Neural cell (in vitro differentiated cells): ENCODE results near the gene DHRS12. TPM values are rescaled to one million over a fixed set of nuclear protein-coding genes. Genes with fewer than 3 reads are reported as not detected.

ENCODE experiments used
- H2AFZ ChIP-seq: fragments of 200-600, 300-800 bp; sonication (generic), shearing (Covaris generic); 2 replicates; pipeline ENCODE4 v1.6.0; 2014; ENCODE audit warnings: low read depth, mild to moderate bottlenecking, antibody characterized with exemption, low read length, moderate library complexity
- H3F3A ChIP-seq: fragments of 200-600 bp; shearing (Covaris generic); 2 replicates; pipeline ENCODE4 v1.6.1; 2016; ENCODE audit warnings: mild to moderate bottlenecking, moderate library complexity, mixed read lengths, antibody characterized with exemption, low read length; ENCODE audit not compliant: insufficient read depth, poor library complexity, severe bottlenecking
- H3K27ac ChIP-seq: fragments of 200-600, 300-800 bp; sonication (generic), shearing (Covaris generic); 2 replicates; pipeline ENCODE4 v1.5.1; 2014; ENCODE audit warnings: mild to moderate bottlenecking, low read length, moderate library complexity
- H3K27me3 ChIP-seq: fragments of 300-800, 200-600 bp; sonication (generic), shearing (Covaris generic); 2 replicates; pipeline ENCODE4 v1.6.0; 2014; ENCODE audit warnings: mild to moderate bottlenecking, low read depth, low read length, moderate library complexity; ENCODE audit not compliant: insufficient read depth
- H3K36me3 ChIP-seq: fragments of 300-800, 200-600 bp; sonication (generic), shearing (Covaris generic); 2 replicates; pipeline ENCODE4 v1.5.1; 2014; ENCODE audit warnings: mild to moderate bottlenecking, antibody characterized with exemption, low read length, moderate library complexity; ENCODE audit not compliant: insufficient read depth
- H3K4me2 ChIP-seq: fragments of 300-800, 200-600 bp; sonication (generic), shearing (Covaris generic); 2 replicates; pipeline ENCODE4 v1.6.0; 2014; ENCODE audit warnings: mild to moderate bottlenecking, low read length
- H3K4me3 ChIP-seq: fragments of 300-800, 200-600 bp; sonication (generic), shearing (Covaris generic); 2 replicates; pipeline ENCODE4 v1.5.1; 2014; ENCODE audit warnings: mild to moderate bottlenecking, low read length, moderate library complexity
- H3K79me2 ChIP-seq: fragments of 200-600 bp; shearing (Covaris generic); replicated peaks from 2 replicates; pipeline ENCODE4 v1.6.0; 2014; ENCODE audit warnings: mild to moderate bottlenecking, low read length, moderate library complexity; ENCODE audit not compliant: insufficient read depth
- H3K9ac ChIP-seq: fragments of 300-800, 200-600 bp; sonication (generic), shearing (Covaris generic); 2 replicates; pipeline ENCODE4 v1.6.1; 2016; ENCODE audit warnings: mild to moderate bottlenecking, low read length, mixed read lengths
- H3K9me2 ChIP-seq: fragments of 200-600 bp; shearing (Covaris generic); 2 replicates; pipeline ENCODE4 v1.6.1; 2016; ENCODE audit warnings: mild to moderate bottlenecking, low read length, mixed read lengths; ENCODE audit not compliant: insufficient read depth
- H3K9me3 ChIP-seq: fragments of 200-600, 300-800 bp; sonication (generic), shearing (Covaris generic); 2 replicates; pipeline ENCODE4 v1.6.1; 2016; ENCODE audit warnings: mild to moderate bottlenecking, mixed run types, low read length, moderate library complexity, mixed read lengths
- H4K20me1 ChIP-seq: fragments of 200-600 bp; shearing (Covaris generic); 2 replicates; pipeline ENCODE4 v1.6.1; 2016; ENCODE audit warnings: mild to moderate bottlenecking, mixed run types; ENCODE audit not compliant: insufficient read depth
- EP300 ChIP-seq: fragments of 450-650 bp; conservative IDR thresholded peaks from 2 replicates; pipeline ENCODE4 v1.6.1; 2014; ENCODE audit warnings: antibody characterized with exemption, mild to moderate bottlenecking, moderate library complexity; ENCODE audit not compliant: poor library complexity, severe bottlenecking
- EZH2 ChIP-seq: fragments of 200-600, 300-800 bp; shearing (Covaris generic), sonication (generic); IDR thresholded peaks from 2 replicates; pipeline ENCODE4 v1.6.1; 2014; ENCODE audit warnings: antibody characterized with exemption, low read length, borderline replicate concordance, mild to moderate bottlenecking; ENCODE audit not compliant: insufficient read depth, poor library complexity, severe bottlenecking
- MXI1 ChIP-seq: fragments of 450-650 bp; conservative IDR thresholded peaks from 2 replicates; pipeline ENCODE4 v1.6.1; 2014; ENCODE audit warnings: antibody characterized with exemption, mild to moderate bottlenecking; ENCODE audit not compliant: poor library complexity, severe bottlenecking
- POLR2AphosphoS5 ChIP-seq: IDR thresholded peaks from 2 replicates; pipeline ENCODE4 v1.6.1; 2012
- RAD21 ChIP-seq: fragments of 450-650 bp; conservative IDR thresholded peaks from 2 replicates; pipeline ENCODE4 v1.6.1; 2014; ENCODE audit warnings: antibody characterized with exemption, mild to moderate bottlenecking, moderate library complexity
- SMC3 ChIP-seq: fragments of 450-650 bp; conservative IDR thresholded peaks from 2 replicates; pipeline ENCODE4 v1.6.1; 2014; ENCODE audit warnings: antibody characterized with exemption, mild to moderate bottlenecking, moderate library complexity; ENCODE audit not compliant: poor library complexity
- TAF1 ChIP-seq: IDR thresholded peaks from 2 replicates; pipeline ENCODE4 v1.6.1; 2012; ENCODE audit warnings: low read depth
- polyA plus RNA-seq: library from polyadenylated mRNA; depleted of rRNA; stranded (reverse); fragments of >200 nt; gene quantifications from 2 replicates; pipeline ENCODE4 v1.2.3, GENCODE V29; 2014
- TF ChIP-seq, protein P1 (sequence below): IDR thresholded peaks from 2 replicates; pipeline ENCODE4 v1.6.1; 2012; ENCODE audit warnings: borderline replicate concordance
- TF ChIP-seq, protein P2 (sequence below): fragments of 450-650 bp; IDR thresholded peaks from 2 replicates; pipeline ENCODE4 v1.5.1; 2014; ENCODE audit warnings: antibody characterized with exemption, mild to moderate bottlenecking, moderate library complexity; ENCODE audit not compliant: poor library complexity, severe bottlenecking

Gene DHRS12
- polyA plus RNA-seq, 1 donor from 2014 or later, result 4.4 TPM

DNA sequence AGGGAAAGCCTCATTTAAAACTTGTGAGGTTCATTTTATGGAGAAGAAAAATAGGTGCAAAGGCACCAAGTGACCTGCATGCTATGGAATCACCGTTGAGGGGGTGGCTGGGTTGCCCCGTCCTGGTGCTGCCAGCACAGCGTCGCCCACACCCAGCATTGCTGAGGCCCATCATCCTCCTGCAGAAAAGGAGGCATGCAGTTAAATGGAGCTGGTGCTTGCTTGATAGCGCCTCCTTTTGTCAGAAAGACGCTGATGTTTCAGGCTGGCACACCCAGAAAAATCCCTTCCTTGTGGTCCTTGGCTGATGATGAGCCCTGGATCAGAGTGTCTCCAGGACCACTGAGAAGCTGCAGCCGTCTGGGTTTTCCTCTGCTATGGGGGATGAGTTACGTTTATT is 36.9 kb downstream of the DHRS12 start:
- TF ChIP-seq SMC3 (no peak), POLR2AphosphoS5 (no peak), EP300 (no peak), MXI1 (no peak), EZH2 (no peak), RAD21 (no peak), TAF1 (no peak)
- TF ChIP-seq, protein P1, sequence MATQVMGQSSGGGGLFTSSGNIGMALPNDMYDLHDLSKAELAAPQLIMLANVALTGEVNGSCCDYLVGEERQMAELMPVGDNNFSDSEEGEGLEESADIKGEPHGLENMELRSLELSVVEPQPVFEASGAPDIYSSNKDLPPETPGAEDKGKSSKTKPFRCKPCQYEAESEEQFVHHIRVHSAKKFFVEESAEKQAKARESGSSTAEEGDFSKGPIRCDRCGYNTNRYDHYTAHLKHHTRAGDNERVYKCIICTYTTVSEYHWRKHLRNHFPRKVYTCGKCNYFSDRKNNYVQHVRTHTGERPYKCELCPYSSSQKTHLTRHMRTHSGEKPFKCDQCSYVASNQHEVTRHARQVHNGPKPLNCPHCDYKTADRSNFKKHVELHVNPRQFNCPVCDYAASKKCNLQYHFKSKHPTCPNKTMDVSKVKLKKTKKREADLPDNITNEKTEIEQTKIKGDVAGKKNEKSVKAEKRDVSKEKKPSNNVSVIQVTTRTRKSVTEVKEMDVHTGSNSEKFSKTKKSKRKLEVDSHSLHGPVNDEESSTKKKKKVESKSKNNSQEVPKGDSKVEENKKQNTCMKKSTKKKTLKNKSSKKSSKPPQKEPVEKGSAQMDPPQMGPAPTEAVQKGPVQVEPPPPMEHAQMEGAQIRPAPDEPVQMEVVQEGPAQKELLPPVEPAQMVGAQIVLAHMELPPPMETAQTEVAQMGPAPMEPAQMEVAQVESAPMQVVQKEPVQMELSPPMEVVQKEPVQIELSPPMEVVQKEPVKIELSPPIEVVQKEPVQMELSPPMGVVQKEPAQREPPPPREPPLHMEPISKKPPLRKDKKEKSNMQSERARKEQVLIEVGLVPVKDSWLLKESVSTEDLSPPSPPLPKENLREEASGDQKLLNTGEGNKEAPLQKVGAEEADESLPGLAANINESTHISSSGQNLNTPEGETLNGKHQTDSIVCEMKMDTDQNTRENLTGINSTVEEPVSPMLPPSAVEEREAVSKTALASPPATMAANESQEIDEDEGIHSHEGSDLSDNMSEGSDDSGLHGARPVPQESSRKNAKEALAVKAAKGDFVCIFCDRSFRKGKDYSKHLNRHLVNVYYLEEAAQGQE, result no peak
- TF ChIP-seq, protein P2, sequence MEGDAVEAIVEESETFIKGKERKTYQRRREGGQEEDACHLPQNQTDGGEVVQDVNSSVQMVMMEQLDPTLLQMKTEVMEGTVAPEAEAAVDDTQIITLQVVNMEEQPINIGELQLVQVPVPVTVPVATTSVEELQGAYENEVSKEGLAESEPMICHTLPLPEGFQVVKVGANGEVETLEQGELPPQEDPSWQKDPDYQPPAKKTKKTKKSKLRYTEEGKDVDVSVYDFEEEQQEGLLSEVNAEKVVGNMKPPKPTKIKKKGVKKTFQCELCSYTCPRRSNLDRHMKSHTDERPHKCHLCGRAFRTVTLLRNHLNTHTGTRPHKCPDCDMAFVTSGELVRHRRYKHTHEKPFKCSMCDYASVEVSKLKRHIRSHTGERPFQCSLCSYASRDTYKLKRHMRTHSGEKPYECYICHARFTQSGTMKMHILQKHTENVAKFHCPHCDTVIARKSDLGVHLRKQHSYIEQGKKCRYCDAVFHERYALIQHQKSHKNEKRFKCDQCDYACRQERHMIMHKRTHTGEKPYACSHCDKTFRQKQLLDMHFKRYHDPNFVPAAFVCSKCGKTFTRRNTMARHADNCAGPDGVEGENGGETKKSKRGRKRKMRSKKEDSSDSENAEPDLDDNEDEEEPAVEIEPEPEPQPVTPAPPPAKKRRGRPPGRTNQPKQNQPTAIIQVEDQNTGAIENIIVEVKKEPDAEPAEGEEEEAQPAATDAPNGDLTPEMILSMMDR, result no peak
- no peaks in the 10 kb centered on the region for H3K79me2 ChIP-seq
- H3K9me3 ChIP-seq, result no peaks in the 10 kb centered on the region
- no peaks in the 10 kb centered on the region for H3K27me3 ChIP-seq
- H2AFZ ChIP-seq, result no peak overlapping the region
- H3K9ac ChIP-seq, result no peak overlapping the region
- no peak overlapping the region for H3K27ac ChIP-seq
- H4K20me1 ChIP-seq, result no peaks in the 10 kb centered on the region
- no peak overlapping the region for H3K4me3 ChIP-seq
- H3K9me2 ChIP-seq, result no peaks in the 10 kb centered on the region
- H3F3A ChIP-seq, result no peaks in the 10 kb centered on the region
- H3K4me2 ChIP-seq, result no peak overlapping the region
- no peaks in the 10 kb centered on the region for H3K36me3 ChIP-seq

DNA sequence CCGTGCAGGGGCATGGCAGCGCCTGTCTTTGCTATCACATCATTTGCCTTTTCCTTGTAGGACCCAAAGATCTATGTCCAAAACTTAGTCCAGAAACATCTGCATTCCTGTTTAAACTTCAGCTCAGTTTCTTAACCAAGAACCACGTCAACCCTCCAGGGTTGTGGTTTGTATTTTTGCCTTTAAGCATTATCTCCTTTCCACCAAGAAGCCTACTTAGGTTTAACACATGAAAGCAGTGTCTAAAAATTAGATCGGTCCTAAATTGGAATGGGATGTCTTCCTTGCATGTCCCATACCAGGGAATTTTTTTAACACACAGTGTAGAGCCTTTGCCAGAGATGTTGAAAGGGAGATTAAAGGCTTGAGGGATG is 38.8 kb downstream of the DHRS12 start:
- Histone ChIP-seq H3K27ac (no peak overlapping the region), H3K9me2 (no peaks in the 10 kb centered on the region), H3F3A (no peaks in the 10 kb centered on the region), H4K20me1 (no peaks in the 10 kb centered on the region), H2AFZ (no peak overlapping the region), H3K9me3 (no peaks in the 10 kb centered on the region), H3K4me2 (no peak overlapping the region), H3K4me3 (no peak overlapping the region), H3K9ac (no peak overlapping the region), H3K79me2 (no peaks in the 10 kb centered on the region), H3K27me3 (no peaks in the 10 kb centered on the region), H3K36me3 (no peaks in the 10 kb centered on the region)
- TF ChIP-seq RAD21, result no peak
- no peak for TF ChIP-seq EZH2
